Transverse colon (tissue), 4 donors: Measurements from ENCODE around the gene DPP7. TPM values are rescaled to one million over a fixed set of nuclear protein-coding genes. Genes with fewer than 3 reads are reported as not detected.
A peak's percentile ranks its signal among the peaks of the same experiment; 100 is the strongest.

Source experiments
- DNase-seq: peaks from one replicate; pipeline ENCODE4 v3.0.0-alpha.2; 2019
- H3K27ac ChIP-seq, 4 donors: fragments of 200-600 bp; sonication (generic); 2 replicates each; pipeline ENCODE4 v1.5.1; 2016 to 2018; ENCODE audit warnings: inconsistent platforms in 4 of 4
- H3K27me3 ChIP-seq: fragments of 200-600 bp; sonication (generic); 2 replicates; pipeline ENCODE4 v1.5.1; 2017; ENCODE audit warnings: inconsistent platforms
- H3K36me3 ChIP-seq, 4 donors: fragments of 200-600 bp; sonication (generic); 2 replicates each; pipeline ENCODE4 v1.5.1; 2017 to 2019; ENCODE audit warnings: inconsistent platforms in 4 of 4
- H3K4me1 ChIP-seq, 4 donors: fragments of 200-600 bp; sonication (generic); 2 replicates each; pipeline ENCODE4 v1.5.1; 2017 to 2020; ENCODE audit warnings: inconsistent platforms in 4 of 4
- H3K4me3 ChIP-seq, 4 donors: fragments of 200-600 bp; sonication (generic); 1 replicate in 1 of 4; 2 replicates in 3 of 4; pipeline versions ENCODE4 v1.5.1 to v1.6.1; 2017 to 2019; ENCODE audit warnings: inconsistent platforms in 4 of 4
- H3K9me3 ChIP-seq, 2 donors: fragments of 200-600 bp; sonication (generic); 2 replicates each; pipeline ENCODE4 v1.5.1; 2017 to 2019; ENCODE audit warnings: inconsistent platforms in 2 of 2
- EP300 ChIP-seq: sonication (generic); formaldehyde crosslinking; IDR thresholded peaks from one replicate; pipeline ENCODE4 v1.6.1; 2017; ENCODE audit warnings: antibody characterized with exemption, low read depth
- POLR2A ChIP-seq: fragments of 450-650 bp; IDR thresholded peaks from one replicate; pipeline ENCODE4 v1.6.1; 2016; ENCODE audit warnings: antibody characterized with exemption, mild to moderate bottlenecking, moderate library complexity
- POLR2AphosphoS5 ChIP-seq, 3 donors: sonication (generic); formaldehyde crosslinking; IDR thresholded peaks; one replicate each; pipeline ENCODE4 v1.6.1; 2016; ENCODE audit warnings: antibody characterized with exemption in 3 of 3
- WGBS, 2 donors: methylation state at CpG; one replicate each; pipeline ENCODE4 v1.1.5; 2018; ENCODE audit warnings: low coverage in 1 of 2; 5-methylcytosine and 5-hydroxymethylcytosine counted together
- in situ Hi-C, 4 donors: fragments of 200-750 bp; cut with MboI; loops; one replicate each; pipeline versions ENCODE4 v1.15.0 to v1.15.1; 2017; ENCODE audit warnings: low sequenced_read_pairs in 3 of 4, low pct_ligation_motif_present in 1 of 4, low pct_unique_long_range_greater_than_20kb in 1 of 4
- intact Hi-C: fragments of 100-400 bp; cut with DNase I; formaldehyde crosslinking; loops from one replicate; pipeline ENCODE4 v1.15.1; 2023; ENCODE audit warnings: low total_unique reads
- total RNA-seq, 4 donors: library from RNA; depleted of rRNA; stranded (reverse); fragments of >200 nt; gene quantifications; one replicate each; pipeline ENCODE4 v1.1.0, GENCODE V29; 2016
- TF ChIP-seq, protein P1 (sequence below), 5 experiments: fragments of 200-600 bp in 3 of 5; fragments of 450-650 bp in 2 of 5; sonication (generic) in 3 of 5; IDR thresholded peaks; 1 replicate in 2 of 5; 2 replicates in 3 of 5; pipeline ENCODE4 v1.5.1; 2016 to 2017; ENCODE audit warnings: antibody characterized with exemption in 5 of 5, inconsistent platforms in 3 of 5, mild to moderate bottlenecking in 2 of 5, moderate library complexity in 1 of 5

Gene DPP7
- total RNA-seq, 4 donors from 2014 or later: 54.2 to 141 (median 103) TPM

DNA sequence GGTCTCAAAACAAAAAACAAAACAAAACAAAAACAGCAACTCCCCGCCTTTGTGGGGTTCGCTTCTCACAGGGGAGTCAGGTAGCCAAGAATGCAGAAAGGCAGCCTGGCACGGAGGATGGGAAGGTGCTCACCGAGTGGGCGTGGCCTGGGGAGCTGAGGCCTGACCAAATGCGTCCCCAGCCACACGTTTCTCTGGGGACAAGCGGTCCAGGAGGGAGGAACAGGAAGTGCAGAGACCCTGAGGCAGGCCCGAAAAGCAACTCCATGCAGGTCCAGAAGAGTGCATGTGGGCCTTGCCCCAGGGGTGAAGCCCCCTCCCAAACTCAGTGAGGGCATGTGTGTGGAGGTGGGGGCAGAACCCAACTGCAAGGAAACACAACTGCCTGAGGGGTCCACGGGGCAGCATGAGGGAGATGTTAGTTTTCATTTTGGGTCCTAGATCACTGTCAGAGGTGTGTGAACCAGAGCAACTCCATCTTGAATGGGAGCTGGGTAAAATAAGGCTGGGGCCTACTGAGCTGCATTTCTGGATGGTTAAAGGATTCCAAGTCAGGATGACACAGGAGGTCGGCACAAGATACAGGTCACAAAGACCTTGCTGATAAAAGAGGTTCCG is 39.8 kb downstream of the DPP7 start:
- Histone ChIP-seq H3K9me3 (no peaks in the 10 kb centered on the region), H3K36me3 (no peaks in the 10 kb centered on the region), H3K27me3 (peaks cover 25% of the 10 kb centered on the region), H3K4me1 (peaks cover 20 to 41% (median 30%) of the 10 kb centered on the region in 4 donors), H3K27ac (no peak overlapping the region), H3K4me3 (no peak overlapping the region)
- intact Hi-C loops: no loop called here
- no peak for DNase-seq
- TF ChIP-seq EP300 (no peak), POLR2AphosphoS5 (IDR thresholded peaks at IDR 0.05) (no peak), POLR2A (no peak)
- TF ChIP-seq, protein P1, sequence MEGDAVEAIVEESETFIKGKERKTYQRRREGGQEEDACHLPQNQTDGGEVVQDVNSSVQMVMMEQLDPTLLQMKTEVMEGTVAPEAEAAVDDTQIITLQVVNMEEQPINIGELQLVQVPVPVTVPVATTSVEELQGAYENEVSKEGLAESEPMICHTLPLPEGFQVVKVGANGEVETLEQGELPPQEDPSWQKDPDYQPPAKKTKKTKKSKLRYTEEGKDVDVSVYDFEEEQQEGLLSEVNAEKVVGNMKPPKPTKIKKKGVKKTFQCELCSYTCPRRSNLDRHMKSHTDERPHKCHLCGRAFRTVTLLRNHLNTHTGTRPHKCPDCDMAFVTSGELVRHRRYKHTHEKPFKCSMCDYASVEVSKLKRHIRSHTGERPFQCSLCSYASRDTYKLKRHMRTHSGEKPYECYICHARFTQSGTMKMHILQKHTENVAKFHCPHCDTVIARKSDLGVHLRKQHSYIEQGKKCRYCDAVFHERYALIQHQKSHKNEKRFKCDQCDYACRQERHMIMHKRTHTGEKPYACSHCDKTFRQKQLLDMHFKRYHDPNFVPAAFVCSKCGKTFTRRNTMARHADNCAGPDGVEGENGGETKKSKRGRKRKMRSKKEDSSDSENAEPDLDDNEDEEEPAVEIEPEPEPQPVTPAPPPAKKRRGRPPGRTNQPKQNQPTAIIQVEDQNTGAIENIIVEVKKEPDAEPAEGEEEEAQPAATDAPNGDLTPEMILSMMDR (IDR thresholded peaks at IDR 0.05): no peak
- in situ Hi-C loops: no loop called here
- WGBS, 2 donors: 83 to 86% methylated on average over 2 to 12 of the region's 12 CpGs

DNA sequence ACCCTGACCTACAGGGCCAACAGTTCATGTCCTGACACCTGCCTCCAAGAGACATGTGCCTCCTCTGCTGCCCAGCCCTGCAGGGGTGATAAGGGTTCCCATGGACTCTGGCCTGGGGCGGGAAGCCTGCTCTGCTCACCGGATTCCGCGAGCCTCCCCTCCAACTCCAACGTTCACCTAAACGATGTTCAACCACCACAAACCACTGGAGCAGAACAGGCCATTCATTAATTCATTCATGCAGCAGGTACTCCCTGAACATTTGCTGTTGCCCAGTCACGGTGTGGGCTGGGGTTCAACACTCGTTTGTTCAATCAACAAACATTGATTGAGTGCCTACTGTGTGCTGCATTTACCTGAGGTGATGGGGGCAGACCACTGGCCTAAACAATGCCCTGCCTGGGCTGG is 40.5 kb downstream of the DPP7 start:
- H3K4me3 ChIP-seq: no peak overlapping the region
- H3K4me1 ChIP-seq: peaks cover 20 to 42% (median 33%) of the 10 kb centered on the region in 4 donors
- DNase-seq: no peak
- in situ Hi-C loops: no loop called here
- no peaks in the 10 kb centered on the region for H3K36me3 ChIP-seq
- no peaks in the 10 kb centered on the region for H3K9me3 ChIP-seq
- intact Hi-C loops: no loop called here
- no peak overlapping the region for H3K27ac ChIP-seq
- TF ChIP-seq, protein P1 (IDR thresholded peaks at IDR 0.05): no peak
- TF ChIP-seq POLR2AphosphoS5 (IDR thresholded peaks at IDR 0.05): no peak
- no peak for TF ChIP-seq POLR2A
- no peak for TF ChIP-seq EP300
- peaks cover 31% of the 10 kb centered on the region for H3K27me3 ChIP-seq
- WGBS, 2 donors: 51% methylated on average over 7 of the region's 8 CpGs; no CpG with 5 or more reads in 1 of the 2 donors

DNA sequence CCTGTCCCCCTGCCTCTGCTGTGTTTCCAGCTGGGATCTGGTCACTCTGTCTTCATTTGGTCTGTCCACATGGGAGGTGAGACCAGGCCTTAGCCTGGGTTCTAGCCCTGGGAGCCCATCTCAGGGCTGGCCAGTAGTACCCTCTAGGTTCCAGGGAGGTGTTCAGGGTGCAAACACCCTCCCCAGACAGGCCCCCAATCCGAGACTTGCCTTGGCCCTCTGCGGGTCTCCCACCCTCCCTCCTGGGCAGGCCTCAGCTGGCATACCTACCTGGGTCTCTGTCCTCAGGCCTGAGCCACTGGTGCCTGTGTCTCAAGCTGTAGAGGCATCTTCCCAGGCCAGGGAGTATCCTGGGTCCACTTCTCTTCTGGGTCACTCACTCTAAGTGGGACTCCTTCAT is 43.3 kb downstream of the DPP7 start:
- TF ChIP-seq EP300 (no peak), POLR2A (no peak), POLR2AphosphoS5 (IDR thresholded peaks at IDR 0.05) (no peak)
- TF ChIP-seq, protein P1 (IDR thresholded peaks at IDR 0.05): no peak
- no peaks in the 10 kb centered on the region for H3K9me3 ChIP-seq
- H3K4me3 ChIP-seq: peak overlapping the region in 1 of 4 donors; percentile 57
- peak overlapping the region; percentile 69 to 84 (median 77) for H3K27ac ChIP-seq
- intact Hi-C loops: no loop called here
- H3K36me3 ChIP-seq: no peaks in the 10 kb centered on the region
- 100% methylated on average over 1 of the region's 2 CpGs; no CpG with 5 or more reads in 1 of the 2 donors for WGBS, 2 donors
- peak; percentile 7 for DNase-seq
- H3K4me1 ChIP-seq: peaks cover 4 to 26% (median 23%) of the 10 kb centered on the region in 4 donors
- in situ Hi-C loops: no loop called here
- H3K27me3 ChIP-seq: peaks cover 15% of the 10 kb centered on the region

DNA sequence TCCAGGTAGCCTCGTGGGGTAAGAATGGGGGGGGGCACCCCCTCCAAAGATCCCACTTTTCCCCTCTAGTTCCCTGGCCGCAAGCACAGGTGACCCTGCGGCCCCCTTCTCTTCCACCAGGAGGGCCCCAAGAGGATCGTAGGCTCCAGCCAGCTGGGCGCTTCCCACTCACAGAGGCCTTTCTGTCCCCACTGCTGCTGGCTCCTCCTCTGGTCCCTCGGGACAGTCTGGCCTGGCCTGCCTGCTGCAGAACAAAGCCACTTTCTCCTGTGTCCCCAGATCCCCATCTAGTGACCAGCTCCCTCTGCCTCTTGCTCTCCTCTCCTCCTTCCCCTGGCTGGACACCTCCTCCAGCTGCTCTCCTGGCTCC is 43.6 kb downstream of the DPP7 start:
- Histone ChIP-seq H3K27me3 (peaks cover 14% of the 10 kb centered on the region), H3K4me3 (peak overlapping the region in 3 of 4 donors; percentile 42 to 57 (median 49)), H3K4me1 (peaks cover 4 to 26% (median 23%) of the 10 kb centered on the region in 4 donors), H3K9me3 (no peaks in the 10 kb centered on the region), H3K36me3 (no peaks in the 10 kb centered on the region), H3K27ac (peak overlapping the region; percentile 69 to 84 (median 77))
- no peak for TF ChIP-seq POLR2AphosphoS5 (IDR thresholded peaks at IDR 0.05)
- no peak for TF ChIP-seq EP300
- no peak for TF ChIP-seq POLR2A
- TF ChIP-seq, protein P1 (IDR thresholded peaks at IDR 0.05): peak in 2 of 5 experiments; percentile 29 to 36
- WGBS, 2 donors: 19% methylated on average over 6 of the region's 6 CpGs; no CpG with 5 or more reads in 1 of the 2 donors
- intact Hi-C loops: no loop called here
- in situ Hi-C loops: no loop called here
- DNase-seq: no peak
